ENCODE results near the gene GEMIN7.

Gene GEMIN7

GRCh38 chr19:45123440-45123850 is 44.4 kb downstream of the GEMIN7 start:
- H3K4me3 ChIP-seq (ENCODE audit: low read depth, low read length) = no peak overlapping the region
- H3K4me2 ChIP-seq (ENCODE audit: low read length) = no peak overlapping the region
- H3K9ac ChIP-seq = no peak overlapping the region
- TF ChIP-seq CTCF (IDR thresholded peaks at IDR 0.05) = no peak
- H3K27ac ChIP-seq = no peak overlapping the region
- no peaks in the 10 kb centered on the region for H3K27me3 ChIP-seq (ENCODE audit: control insufficient read depth, insufficient read depth, low read length)
- H3K4me1 ChIP-seq = peaks cover 3% of the 10 kb centered on the region
- no peaks in the 10 kb centered on the region for H3K9me3 ChIP-seq (ENCODE audit: control insufficient read depth, low read length)
- peaks cover 55% of the 10 kb centered on the region for H3K79me2 ChIP-seq
- H3K36me3 ChIP-seq (ENCODE audit: control insufficient read depth, insufficient read depth, low read length) = no peaks in the 10 kb centered on the region
- H2AFZ ChIP-seq = no peak overlapping the region

- Histone ChIP-seq H3K27me3 (ENCODE audit: control insufficient read depth, insufficient read depth, low read length) (no peaks in the 10 kb centered on the region), H3K4me3 (ENCODE audit: low read depth, low read length) (no peak overlapping the region), H2AFZ (no peak overlapping the region), H3K4me1 (peaks cover 3% of the 10 kb centered on the region), H3K36me3 (ENCODE audit: control insufficient read depth, insufficient read depth, low read length) (no peaks in the 10 kb centered on the region), H3K27ac (no peak overlapping the region), H3K4me2 (ENCODE audit: low read length) (no peak overlapping the region), H3K9me3 (ENCODE audit: control insufficient read depth, low read length) (no peaks in the 10 kb centered on the region), H3K9ac (no peak overlapping the region), H3K79me2 (peaks cover 51% of the 10 kb centered on the region)
- TF ChIP-seq CTCF (IDR thresholded peaks at IDR 0.05) = no peak
These were observed 45.0 kb downstream of the GEMIN7 start for GRCh38 chr19:45124021-45124420.

GRCh38 chr19:45125360-45125759 is 46.3 kb downstream of the GEMIN7 start:
- no peak for TF ChIP-seq CTCF (IDR thresholded peaks at IDR 0.05)
- Histone ChIP-seq H3K9ac (no peak overlapping the region), H3K4me1 (peaks cover 3% of the 10 kb centered on the region), H3K79me2 (peaks cover 40% of the 10 kb centered on the region), H3K4me3 (ENCODE audit: low read depth, low read length) (no peak overlapping the region), H3K4me2 (ENCODE audit: low read length) (no peak overlapping the region), H3K27me3 (ENCODE audit: control insufficient read depth, insufficient read depth, low read length) (no peaks in the 10 kb centered on the region), H3K36me3 (ENCODE audit: control insufficient read depth, insufficient read depth, low read length) (no peaks in the 10 kb centered on the region), H2AFZ (no peak overlapping the region), H3K27ac (no peak overlapping the region), H3K9me3 (ENCODE audit: control insufficient read depth, low read length) (no peaks in the 10 kb centered on the region)

- no peak overlapping the region for H2AFZ ChIP-seq
- no peak overlapping the region for H3K27ac ChIP-seq
- peaks cover 3% of the 10 kb centered on the region for H3K4me1 ChIP-seq
- no peak overlapping the region for H3K4me2 ChIP-seq (ENCODE audit: low read length)
- no peaks in the 10 kb centered on the region for H3K36me3 ChIP-seq (ENCODE audit: control insufficient read depth, insufficient read depth, low read length)
- H3K79me2 ChIP-seq = peaks cover 36% of the 10 kb centered on the region
- H3K4me3 ChIP-seq (ENCODE audit: low read depth, low read length) = no peak overlapping the region
- no peaks in the 10 kb centered on the region for H3K27me3 ChIP-seq (ENCODE audit: control insufficient read depth, insufficient read depth, low read length)
- peak; percentile 78 for TF ChIP-seq CTCF (IDR thresholded peaks at IDR 0.05)
- H3K9me3 ChIP-seq (ENCODE audit: control insufficient read depth, low read length) = no peaks in the 10 kb centered on the region
- H3K9ac ChIP-seq = no peak overlapping the region
These were observed 47.0 kb downstream of the GEMIN7 start for GRCh38 chr19:45125975-45126493.

- Histone ChIP-seq H3K9me3 (ENCODE audit: control insufficient read depth, low read length) (no peaks in the 10 kb centered on the region), H3K4me1 (peaks cover 3% of the 10 kb centered on the region), H3K79me2 (peaks cover 30% of the 10 kb centered on the region), H3K27me3 (ENCODE audit: control insufficient read depth, insufficient read depth, low read length) (no peaks in the 10 kb centered on the region), H3K4me2 (ENCODE audit: low read length) (no peak overlapping the region), H3K4me3 (ENCODE audit: low read depth, low read length) (no peak overlapping the region), H3K27ac (no peak overlapping the region), H3K9ac (no peak overlapping the region), H2AFZ (no peak overlapping the region), H3K36me3 (ENCODE audit: control insufficient read depth, insufficient read depth, low read length) (no peaks in the 10 kb centered on the region)
- TF ChIP-seq CTCF (IDR thresholded peaks at IDR 0.05) = no peak
These were observed 47.6 kb downstream of the GEMIN7 start for GRCh38 chr19:45126654-45127053.

Data from parathyroid adenoma (tissue), 2 donors.